ENCODE data around the gene NTRK2.

NTRK2 gene

GRCh38 chr9:84808416-84808815 lies 138.9 kb downstream of the NTRK2 start:
- H3K9me3 ChIP-seq (ENCODE audit: control insufficient read depth, insufficient read depth, low read length) = no peaks in the 10 kb centered on the region
- H3K79me2 ChIP-seq (ENCODE audit: control insufficient read depth, low read length) = no peaks in the 10 kb centered on the region
- no peaks in the 10 kb centered on the region for H3K9me2 ChIP-seq (replicated peaks; ENCODE audit: control insufficient read depth, low read length)
- no peak overlapping the region for H3K4me3 ChIP-seq (ENCODE audit: low read length)
- no peaks in the 10 kb centered on the region for H3K4me1 ChIP-seq (ENCODE audit: control insufficient read depth, low read length)
- TF ChIP-seq, protein P1, sequence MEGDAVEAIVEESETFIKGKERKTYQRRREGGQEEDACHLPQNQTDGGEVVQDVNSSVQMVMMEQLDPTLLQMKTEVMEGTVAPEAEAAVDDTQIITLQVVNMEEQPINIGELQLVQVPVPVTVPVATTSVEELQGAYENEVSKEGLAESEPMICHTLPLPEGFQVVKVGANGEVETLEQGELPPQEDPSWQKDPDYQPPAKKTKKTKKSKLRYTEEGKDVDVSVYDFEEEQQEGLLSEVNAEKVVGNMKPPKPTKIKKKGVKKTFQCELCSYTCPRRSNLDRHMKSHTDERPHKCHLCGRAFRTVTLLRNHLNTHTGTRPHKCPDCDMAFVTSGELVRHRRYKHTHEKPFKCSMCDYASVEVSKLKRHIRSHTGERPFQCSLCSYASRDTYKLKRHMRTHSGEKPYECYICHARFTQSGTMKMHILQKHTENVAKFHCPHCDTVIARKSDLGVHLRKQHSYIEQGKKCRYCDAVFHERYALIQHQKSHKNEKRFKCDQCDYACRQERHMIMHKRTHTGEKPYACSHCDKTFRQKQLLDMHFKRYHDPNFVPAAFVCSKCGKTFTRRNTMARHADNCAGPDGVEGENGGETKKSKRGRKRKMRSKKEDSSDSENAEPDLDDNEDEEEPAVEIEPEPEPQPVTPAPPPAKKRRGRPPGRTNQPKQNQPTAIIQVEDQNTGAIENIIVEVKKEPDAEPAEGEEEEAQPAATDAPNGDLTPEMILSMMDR (IDR thresholded peaks at IDR 0.05; ENCODE audit: low read depth, low read length, poor library complexity, severe bottlenecking) = no peak
- no peak for TF ChIP-seq EZH2phosphoT487 (IDR thresholded peaks at IDR 0.05; ENCODE audit: borderline replicate concordance, low read length)
- no peaks in the 10 kb centered on the region for H3F3A ChIP-seq (ENCODE audit: control insufficient read depth, insufficient read depth)
- no peak overlapping the region for H3K27ac ChIP-seq (ENCODE audit: low read depth, low read length)
- H3K36me3 ChIP-seq (ENCODE audit: control insufficient read depth, low read length) = no peaks in the 10 kb centered on the region
- H3K27me3 ChIP-seq (ENCODE audit: control insufficient read depth, low read length) = no peaks in the 10 kb centered on the region
- no peaks in the 10 kb centered on the region for H4K20me1 ChIP-seq (ENCODE audit: control insufficient read depth, insufficient read depth, low read depth, low read length)
- H3K4me2 ChIP-seq (ENCODE audit: low read length) = no peak overlapping the region

GRCh38 chr9:84811072-84811750 lies 141.7 kb downstream of the NTRK2 start:
- H3K27ac ChIP-seq (ENCODE audit: low read depth, low read length) = no peak overlapping the region
- no peak overlapping the region for H3K4me2 ChIP-seq (ENCODE audit: low read length)
- TF ChIP-seq, protein P1 (IDR thresholded peaks at IDR 0.05; ENCODE audit: low read depth, low read length, poor library complexity, severe bottlenecking) = no peak
- no peak for TF ChIP-seq EZH2phosphoT487 (IDR thresholded peaks at IDR 0.05; ENCODE audit: borderline replicate concordance, low read length)
- H4K20me1 ChIP-seq (ENCODE audit: control insufficient read depth, insufficient read depth, low read depth, low read length) = no peaks in the 10 kb centered on the region
- no peaks in the 10 kb centered on the region for H3K36me3 ChIP-seq (ENCODE audit: control insufficient read depth, low read length)
- no peaks in the 10 kb centered on the region for H3K79me2 ChIP-seq (ENCODE audit: control insufficient read depth, low read length)
- H3K4me1 ChIP-seq (ENCODE audit: control insufficient read depth, low read length) = no peaks in the 10 kb centered on the region
- H3K9me3 ChIP-seq (ENCODE audit: control insufficient read depth, insufficient read depth, low read length) = no peaks in the 10 kb centered on the region
- H3F3A ChIP-seq (ENCODE audit: control insufficient read depth, insufficient read depth) = no peaks in the 10 kb centered on the region
- no peaks in the 10 kb centered on the region for H3K27me3 ChIP-seq (ENCODE audit: control insufficient read depth, low read length)
- H3K4me3 ChIP-seq (ENCODE audit: low read length) = no peak overlapping the region
- no peaks in the 10 kb centered on the region for H3K9me2 ChIP-seq (replicated peaks; ENCODE audit: control insufficient read depth, low read length)

DNA sequence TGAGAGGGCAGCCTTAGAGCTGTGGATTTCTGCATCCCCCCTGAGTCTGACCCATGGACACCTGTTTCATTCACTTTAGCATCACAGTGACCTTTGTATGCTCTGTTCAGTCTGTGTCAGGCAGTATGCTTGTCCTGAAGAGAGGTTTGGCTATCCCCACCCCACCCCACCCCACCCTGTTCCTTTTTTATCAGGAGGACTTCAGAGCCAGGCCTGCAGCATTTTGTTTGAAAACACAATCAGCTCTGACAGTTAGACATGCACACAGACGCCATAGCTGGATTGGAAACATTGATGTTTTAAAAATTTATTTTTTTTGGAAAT lies 142.2 kb downstream of the NTRK2 start:
- no peak for TF ChIP-seq EZH2phosphoT487 (IDR thresholded peaks at IDR 0.05; ENCODE audit: borderline replicate concordance, low read length)
- TF ChIP-seq, protein P1 (IDR thresholded peaks at IDR 0.05; ENCODE audit: low read depth, low read length, poor library complexity, severe bottlenecking) = no peak
- Histone ChIP-seq H3F3A (ENCODE audit: control insufficient read depth, insufficient read depth) (no peaks in the 10 kb centered on the region), H3K36me3 (ENCODE audit: control insufficient read depth, low read length) (no peaks in the 10 kb centered on the region), H3K79me2 (ENCODE audit: control insufficient read depth, low read length) (no peaks in the 10 kb centered on the region), H3K4me3 (ENCODE audit: low read length) (no peak overlapping the region), H4K20me1 (ENCODE audit: control insufficient read depth, insufficient read depth, low read depth, low read length) (no peaks in the 10 kb centered on the region), H3K27me3 (ENCODE audit: control insufficient read depth, low read length) (no peaks in the 10 kb centered on the region), H3K27ac (ENCODE audit: low read depth, low read length) (no peak overlapping the region), H3K4me1 (ENCODE audit: control insufficient read depth, low read length) (no peaks in the 10 kb centered on the region), H3K9me2 (replicated peaks; ENCODE audit: control insufficient read depth, low read length) (no peaks in the 10 kb centered on the region), H3K9me3 (ENCODE audit: control insufficient read depth, insufficient read depth, low read length) (no peaks in the 10 kb centered on the region), H3K4me2 (ENCODE audit: low read length) (no peak overlapping the region)
